ENCODE results near the gene SHB.

- no peak for TF ChIP-seq CTCF (IDR thresholded peaks at IDR 0.05)
- TF ChIP-seq EP300 (IDR thresholded peaks at IDR 0.05), result no peak
Observed at GRCh38 chr9:38107811-38108304, 38.8 kb upstream of the SHB start.
